GM12801 (cell line): ENCODE measurements around the gene CACNG1.

Experiments
- CTCF ChIP-seq: IDR thresholded peaks from one replicate; pipeline ENCODE4 v1.5.1; 2011; ENCODE audit warnings: control low read depth; ENCODE audit not compliant: insufficient read length; ENCODE audit errors: extremely low read depth

Gene CACNG1

GRCh38 chr17:67038861-67039365, 5.4 kb upstream of the CACNG1 start:
- no peak for TF ChIP-seq CTCF

GRCh38 chr17:67040652-67041051, 3.7 kb upstream of the CACNG1 start:
- TF ChIP-seq CTCF, result no peak

- TF ChIP-seq CTCF, result no peak
Observed at GRCh38 chr17:67041531-67041930, 2.8 kb upstream of the CACNG1 start.

GRCh38 chr17:67041941-67042899, 2.1 kb upstream of the CACNG1 start:
- TF ChIP-seq CTCF, result no peak

- no peak for TF ChIP-seq CTCF
Observed at GRCh38 chr17:67043283-67043682, 1.1 kb upstream of the CACNG1 start.

- TF ChIP-seq CTCF, result no peak
Observed at GRCh38 chr17:67044940-67045339, 586 bp downstream of the CACNG1 start.

GRCh38 chr17:67046398-67046797, 2.0 kb downstream of the CACNG1 start:
- TF ChIP-seq CTCF, result no peak
